NCI-H1436 treated with DMSO at 0.1 percent for 48 hours (cell line): ENCODE results near the gene PDZRN4.
"Not testable (repeated sequence)": the region's sequence is repeated elsewhere in the genome, so short reads cannot be mapped to it uniquely, and the experiment has no call there.

ENCODE experiments used
- DNase-seq: peaks from one replicate; lab custom pipeline; 2025; lab: John Stamatoyannopoulos, UW

Gene PDZRN4

DNA sequence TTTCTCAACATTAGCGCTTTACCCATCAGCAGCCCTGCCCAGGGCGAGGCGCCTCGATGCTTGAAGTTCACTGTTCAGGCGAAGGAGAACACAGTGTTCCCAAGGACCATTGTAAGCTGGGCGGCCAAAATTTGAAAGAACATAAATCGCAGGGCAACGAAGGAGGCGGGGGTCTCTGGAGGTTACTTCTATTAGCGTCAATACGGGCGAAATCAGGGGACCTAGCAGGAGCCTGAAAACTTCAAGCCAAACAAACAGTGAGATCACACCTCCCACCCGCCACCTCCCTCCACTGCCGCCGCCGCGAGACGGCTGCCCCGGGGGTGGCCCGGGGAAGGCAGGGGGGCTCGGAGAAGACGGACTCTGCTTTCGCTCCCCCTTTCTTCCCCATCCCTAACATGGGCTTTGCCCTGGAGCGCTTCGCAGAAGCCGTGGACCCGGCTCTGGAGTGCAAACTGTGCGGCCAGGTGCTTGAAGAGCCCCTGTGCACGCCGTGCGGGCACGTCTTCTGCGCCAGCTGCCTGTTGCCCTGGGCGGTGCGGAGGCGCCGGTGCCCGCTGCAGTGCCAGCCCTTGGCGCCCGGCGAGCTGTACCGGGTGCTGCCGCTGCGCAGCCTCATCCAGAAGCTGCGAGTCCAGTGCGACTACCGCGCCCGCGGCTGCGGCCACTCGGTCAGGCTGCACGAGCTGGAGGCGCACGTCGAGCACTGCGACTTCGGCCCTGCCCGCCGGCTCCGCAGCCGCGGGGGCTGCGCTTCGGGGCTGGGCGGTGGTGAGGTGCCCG is at the start of gene PDZRN4:
Gene PDZRN4, plus strand, starts transcription at position 263 of the 783 bp plus-strand sequence.
- no peak for DNase-seq

DNA sequence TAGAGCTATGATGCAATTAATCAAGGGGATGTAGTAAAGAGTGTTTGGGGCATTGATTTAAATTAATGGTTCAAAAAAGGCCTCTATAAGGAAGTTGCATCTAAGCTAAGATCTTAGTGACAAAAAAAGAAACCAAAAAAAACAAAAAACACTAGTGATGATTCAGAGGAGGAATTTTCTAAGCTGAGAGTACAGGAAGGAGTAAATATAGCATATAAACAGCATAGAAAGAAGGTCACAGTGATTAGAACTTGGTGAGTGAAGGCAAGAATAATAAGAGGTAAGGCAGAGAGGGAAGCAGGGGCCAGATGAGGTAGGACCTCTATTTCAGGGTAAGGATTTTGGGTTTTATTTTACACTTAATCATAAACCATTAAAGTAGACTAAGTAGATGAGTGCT is 48.0 kb upstream of the PDZRN4 start:
- no peak for DNase-seq

GRCh38 chr12:41141104-41141503 is 47.0 kb upstream of the PDZRN4 start:
- no peak for DNase-seq

- DNase-seq: no peak
Measured at GRCh38 chr12:41142376-41142775, 45.7 kb upstream of the PDZRN4 start.

GRCh38 chr12:41151793-41152192 is 36.3 kb upstream of the PDZRN4 start:
- DNase-seq: no peak

- no peak for DNase-seq
Measured at GRCh38 chr12:41162461-41162860, 25.7 kb upstream of the PDZRN4 start.

DNA sequence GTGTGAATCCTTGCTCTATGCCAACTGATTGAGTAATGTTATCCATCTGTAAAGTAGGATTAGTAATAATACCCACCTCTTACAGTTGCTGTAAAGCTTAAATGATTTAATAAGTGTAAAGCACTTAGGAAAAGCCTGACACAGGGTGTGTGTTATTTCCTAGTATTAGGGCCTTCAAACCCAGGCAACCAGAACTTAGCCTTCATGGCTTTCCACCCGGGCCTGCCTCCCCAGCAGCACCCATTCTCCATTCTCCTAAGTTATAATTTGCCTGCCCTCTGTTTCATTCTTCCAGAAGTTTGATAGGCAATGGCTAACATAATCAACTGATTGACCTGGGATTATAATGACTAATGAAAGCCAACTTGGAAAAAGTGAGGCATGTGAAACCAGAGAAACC is 20.4 kb upstream of the PDZRN4 start:
- no peak for DNase-seq

DNA sequence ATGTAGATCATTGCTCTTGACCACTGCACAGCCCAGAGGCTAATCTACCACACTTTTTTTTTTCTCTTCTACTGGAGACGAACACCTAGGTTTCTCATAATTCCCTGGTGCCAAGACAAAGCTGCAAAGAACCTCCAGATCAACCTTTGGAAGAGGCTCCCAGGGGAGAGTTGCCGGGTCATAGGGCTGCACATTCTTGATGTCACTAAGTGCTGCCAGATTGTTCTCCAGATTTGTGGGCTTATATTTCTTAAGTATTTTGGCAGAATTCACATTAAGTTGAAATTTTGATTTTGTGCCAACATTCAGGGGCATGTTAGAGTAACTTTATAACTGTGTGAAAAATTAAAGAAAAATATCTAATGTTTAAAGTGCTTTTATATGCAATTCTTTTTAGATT is 13.5 kb upstream of the PDZRN4 start:
- no peak for DNase-seq

DNA sequence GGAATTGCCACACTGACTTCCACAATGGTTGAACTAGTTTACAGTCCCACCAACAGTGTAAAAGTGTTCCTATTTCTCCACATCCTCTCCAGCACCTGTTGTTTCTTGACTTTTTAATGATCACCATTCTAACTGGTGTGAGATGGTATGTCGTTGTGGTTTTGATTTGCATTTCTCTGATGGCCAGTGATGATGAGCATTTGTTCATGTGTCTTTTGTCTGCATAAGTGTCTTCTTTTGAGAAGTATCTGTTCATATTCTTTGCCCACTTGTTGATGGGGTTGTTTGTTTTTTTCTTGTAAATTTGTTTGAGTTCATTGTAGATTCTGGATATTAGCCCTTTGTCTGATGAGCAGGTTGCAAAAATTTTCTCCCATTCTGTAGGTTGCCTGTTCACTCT is 8.6 kb upstream of the PDZRN4 start:
- DNase-seq: not testable (repeated sequence)

DNA sequence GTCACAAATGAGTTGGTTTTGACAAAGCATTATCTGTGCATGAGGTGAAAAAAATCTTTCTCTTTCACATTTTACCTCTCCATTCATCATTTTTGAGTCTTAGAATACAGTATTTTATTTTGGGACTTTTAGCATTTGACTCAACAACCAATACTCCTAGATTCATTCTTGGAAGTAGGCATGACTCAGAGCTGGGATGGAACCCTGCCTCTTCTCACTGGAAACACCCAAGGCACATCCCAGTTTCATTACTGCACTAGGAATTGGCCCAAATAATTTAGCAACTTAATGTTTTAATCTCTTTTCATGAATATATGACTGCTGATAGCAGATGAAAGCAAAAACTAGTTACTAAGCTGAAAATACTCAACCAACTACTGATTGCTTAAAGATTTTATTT is 3.3 kb upstream of the PDZRN4 start:
- no peak for DNase-seq

DNA sequence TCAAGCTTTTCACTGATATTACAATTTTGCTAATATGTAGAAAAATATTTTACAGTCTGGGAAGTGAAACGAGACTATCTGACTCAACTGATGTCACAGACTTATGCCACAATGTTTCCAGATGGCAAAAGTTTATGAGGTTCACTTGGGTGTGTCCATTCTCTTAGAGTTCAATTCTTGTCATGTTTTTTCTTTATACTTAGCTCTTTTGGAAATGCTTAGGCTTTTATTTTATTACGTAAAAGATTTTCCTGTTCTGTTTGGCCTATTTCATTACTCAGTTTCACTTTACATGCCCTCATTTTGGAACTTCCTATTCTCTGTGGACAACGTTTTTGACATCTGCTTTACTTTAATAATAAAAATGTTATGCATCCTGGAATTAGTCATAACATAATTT is 2.1 kb upstream of the PDZRN4 start:
- DNase-seq: no peak

DNA sequence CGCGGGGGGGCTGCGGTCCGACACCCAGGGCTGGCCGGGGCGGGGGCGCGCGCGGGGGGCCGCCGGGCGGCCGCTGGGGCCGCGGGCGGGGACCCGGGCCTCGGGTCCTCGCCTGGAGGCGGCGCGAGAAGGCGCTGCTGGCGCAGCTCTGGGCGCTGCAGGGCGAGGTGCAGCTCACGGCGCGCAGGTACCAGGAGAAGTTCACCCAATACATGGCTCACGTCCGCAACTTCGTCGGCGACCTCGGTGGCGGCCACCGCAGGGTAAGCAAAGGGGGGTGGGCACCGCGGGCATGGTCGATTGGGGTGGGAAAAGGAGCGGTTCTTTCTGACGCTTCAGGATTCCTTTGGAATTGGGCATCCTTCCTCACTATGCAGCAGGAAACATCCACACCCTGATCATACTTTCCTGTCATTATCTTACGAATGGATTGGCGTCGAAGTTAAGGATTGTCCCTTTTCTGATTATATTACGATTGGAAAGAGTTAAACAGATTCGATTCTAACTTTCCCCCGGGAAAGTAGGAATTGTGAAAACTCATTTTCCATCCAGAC is 798 bp downstream of the PDZRN4 start:
- DNase-seq: no peak

- no peak for DNase-seq
Measured at GRCh38 chr12:41189395-41190251, 1.5 kb downstream of the PDZRN4 start.

- no peak for DNase-seq
Measured at GRCh38 chr12:41190338-41190737, 2.2 kb downstream of the PDZRN4 start.

DNA sequence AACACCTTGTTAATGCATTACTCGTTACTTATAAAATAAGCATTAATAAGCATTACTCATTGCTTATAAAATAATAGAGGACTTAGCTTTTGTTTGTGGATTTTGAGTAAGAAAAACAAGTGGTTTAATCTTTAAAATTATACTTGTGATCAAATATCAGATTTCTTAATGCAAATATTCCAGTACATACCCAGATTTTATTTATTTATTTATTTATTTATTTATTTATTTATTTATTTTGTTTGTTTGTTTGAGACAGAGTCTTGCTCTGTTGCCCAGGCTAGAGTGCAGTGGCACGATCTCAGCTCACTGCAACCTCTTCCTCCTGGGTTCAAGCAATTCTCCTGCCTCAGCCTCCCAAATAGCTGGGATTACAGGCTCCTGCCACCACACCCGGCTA is 3.4 kb downstream of the PDZRN4 start:
- DNase-seq: not testable (repeated sequence)

- no peak for DNase-seq
Measured at GRCh38 chr12:41193311-41193710, 5.2 kb downstream of the PDZRN4 start.

GRCh38 chr12:41202051-41202450 is 13.9 kb downstream of the PDZRN4 start:
- DNase-seq: no peak

GRCh38 chr12:41205070-41205709 is 17.1 kb downstream of the PDZRN4 start:
- no peak for DNase-seq

DNA sequence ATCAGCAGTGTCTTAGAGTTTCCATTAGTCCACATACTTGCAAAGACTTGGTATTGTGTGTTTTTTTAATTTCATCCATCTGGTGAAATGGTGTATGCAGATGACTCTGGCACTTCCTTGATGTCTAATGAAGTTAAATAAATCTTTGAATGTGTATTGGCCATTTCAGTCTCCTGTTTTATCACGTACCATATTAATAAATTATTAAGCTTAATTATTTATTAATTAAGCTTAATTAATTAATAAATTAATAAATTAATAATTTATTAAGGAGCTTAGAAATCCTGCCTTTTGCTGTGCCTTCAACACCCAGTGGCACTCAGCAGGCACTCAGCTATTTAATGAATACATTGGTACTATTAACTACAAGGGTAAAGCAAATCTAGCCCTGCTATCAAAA is 18.2 kb downstream of the PDZRN4 start:
- no peak for DNase-seq

GRCh38 chr12:41211448-41211847 is 23.3 kb downstream of the PDZRN4 start:
- no peak for DNase-seq

DNA sequence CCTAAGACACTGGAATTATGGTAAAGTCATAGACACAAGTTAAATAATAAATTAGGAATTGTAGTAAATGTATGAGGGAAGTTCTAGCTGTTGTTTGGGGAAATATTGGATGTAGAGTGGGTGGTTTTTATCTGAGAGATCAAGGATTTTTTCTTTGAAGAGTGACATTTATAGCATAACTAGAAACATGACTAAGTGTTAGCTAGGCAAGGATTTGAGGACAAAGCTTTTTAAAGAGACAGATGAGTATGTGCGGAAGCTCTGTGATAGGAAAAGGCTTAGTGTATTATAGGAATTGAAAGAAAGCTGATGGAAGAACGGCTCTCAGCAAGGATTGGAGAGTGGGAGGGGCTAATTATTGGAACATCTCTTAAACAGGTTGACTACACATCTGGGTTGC is 24.5 kb downstream of the PDZRN4 start:
- DNase-seq: no peak

- no peak for DNase-seq
Measured at GRCh38 chr12:41213107-41213506, 25.0 kb downstream of the PDZRN4 start.

DNA sequence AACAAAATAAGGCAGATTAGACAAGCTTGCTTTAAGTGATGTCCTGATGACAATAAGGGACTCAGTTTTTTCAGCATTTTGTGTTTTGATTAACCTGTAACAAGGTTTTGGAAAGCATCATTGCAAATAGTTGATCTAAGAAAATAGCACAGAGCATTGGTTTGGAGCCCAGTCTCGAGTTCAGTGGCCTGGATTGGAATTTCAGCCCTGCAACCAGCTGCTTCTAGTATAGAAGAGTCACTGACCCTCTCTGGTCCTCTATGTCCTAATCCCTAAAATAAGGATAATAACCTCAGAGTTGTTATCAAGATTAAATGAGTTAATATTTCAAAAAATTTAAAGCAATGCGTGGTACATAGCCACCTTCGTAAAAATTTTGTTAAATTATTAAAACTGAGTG is 25.5 kb downstream of the PDZRN4 start:
- DNase-seq: no peak
